Lower lobe of right lung (tissue), 2 donors: ENCODE measurements around the gene BMPR1B. TPM values are rescaled to one million over a fixed set of nuclear protein-coding genes. Genes with fewer than 3 reads are reported as not detected.

Experiments
- ATAC-seq, 2 donors: fragments of 200-7000 bp; cut with Tn5 transposase; one replicate each; pipeline ENCODE4 v1.9.1; 2020 to 2022; ENCODE audit warnings: mild to moderate bottlenecking in 2 of 2, moderate library complexity in 2 of 2
- DNase-seq: peaks from one replicate; pipeline ENCODE4 v3.0.0-alpha.2; 2020
- H3K27ac ChIP-seq: fragments of 200-600 bp; one replicate; pipeline ENCODE4 v1.8.0; 2022
- H3K27me3 ChIP-seq: fragments of 200-600 bp; one replicate; pipeline ENCODE4 v1.8.0; 2022; ENCODE audit warnings: low read depth
- H3K36me3 ChIP-seq: fragments of 200-600 bp; one replicate; pipeline ENCODE4 v1.8.0; 2022; ENCODE audit warnings: mild to moderate bottlenecking
- H3K4me1 ChIP-seq: fragments of 200-600 bp; one replicate; pipeline ENCODE4 v1.8.0; 2022
- H3K4me3 ChIP-seq: fragments of 200-600 bp; one replicate; pipeline ENCODE4 v1.8.0; 2022; ENCODE audit warnings: mild to moderate bottlenecking
- H3K9me3 ChIP-seq: fragments of 200-600 bp; one replicate; pipeline ENCODE4 v1.8.0; 2022
- intact Hi-C: fragments of 100-400 bp; cut with DNase I; formaldehyde crosslinking; loops from one replicate; pipeline ENCODE4 v1.11.0; 2022
- total RNA-seq: library from RNA; stranded (reverse); fragmentation: NEBNext Ultra II Directional; extraction: Animal tissue kit (Norgen Biotek cat#: 25700); gene quantifications from one replicate; pipeline ENCODE4 v1.2.1, GENCODE V29; 2021
- TF ChIP-seq, protein P1 (sequence below): fragments of 200-600 bp; IDR thresholded peaks from one replicate; pipeline ENCODE4 v1.8.0; 2022; ENCODE audit warnings: antibody characterized with exemption, mild to moderate bottlenecking
- donor health status: DM: no; HTN: yes; CAD: no; lungs with severe emphysema.

Gene BMPR1B
- total RNA-seq, 1 donor from 2014 or later: 6.0 TPM

DNA sequence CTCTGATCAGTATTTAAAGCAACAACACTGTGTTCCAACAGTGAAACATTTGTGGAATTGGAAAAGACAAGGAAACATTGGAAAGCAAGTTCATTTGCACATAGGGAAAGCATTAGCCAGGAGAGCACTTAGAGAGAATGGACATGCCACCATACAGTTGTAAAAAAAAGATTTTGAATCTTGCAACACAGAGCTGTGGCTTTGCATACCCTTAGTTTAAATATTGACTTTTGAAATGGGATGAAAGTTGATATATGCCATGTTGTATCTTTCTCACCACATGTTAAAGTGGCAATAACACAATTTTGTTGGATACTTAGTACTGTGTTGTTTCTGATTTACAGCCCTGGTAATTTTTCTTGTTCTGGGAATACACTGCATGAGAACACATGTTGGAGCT lies 208.1 kb downstream of the BMPR1B start:
- no peak for ATAC-seq
- no peak overlapping the region for H3K4me3 ChIP-seq
- H3K27ac ChIP-seq: no peak overlapping the region
- peaks cover 9% of the 10 kb centered on the region for H3K9me3 ChIP-seq
- DNase-seq: no peak
- TF ChIP-seq, protein P1, sequence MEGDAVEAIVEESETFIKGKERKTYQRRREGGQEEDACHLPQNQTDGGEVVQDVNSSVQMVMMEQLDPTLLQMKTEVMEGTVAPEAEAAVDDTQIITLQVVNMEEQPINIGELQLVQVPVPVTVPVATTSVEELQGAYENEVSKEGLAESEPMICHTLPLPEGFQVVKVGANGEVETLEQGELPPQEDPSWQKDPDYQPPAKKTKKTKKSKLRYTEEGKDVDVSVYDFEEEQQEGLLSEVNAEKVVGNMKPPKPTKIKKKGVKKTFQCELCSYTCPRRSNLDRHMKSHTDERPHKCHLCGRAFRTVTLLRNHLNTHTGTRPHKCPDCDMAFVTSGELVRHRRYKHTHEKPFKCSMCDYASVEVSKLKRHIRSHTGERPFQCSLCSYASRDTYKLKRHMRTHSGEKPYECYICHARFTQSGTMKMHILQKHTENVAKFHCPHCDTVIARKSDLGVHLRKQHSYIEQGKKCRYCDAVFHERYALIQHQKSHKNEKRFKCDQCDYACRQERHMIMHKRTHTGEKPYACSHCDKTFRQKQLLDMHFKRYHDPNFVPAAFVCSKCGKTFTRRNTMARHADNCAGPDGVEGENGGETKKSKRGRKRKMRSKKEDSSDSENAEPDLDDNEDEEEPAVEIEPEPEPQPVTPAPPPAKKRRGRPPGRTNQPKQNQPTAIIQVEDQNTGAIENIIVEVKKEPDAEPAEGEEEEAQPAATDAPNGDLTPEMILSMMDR: no peak
- no peaks in the 10 kb centered on the region for H3K36me3 ChIP-seq
- no peaks in the 10 kb centered on the region for H3K27me3 ChIP-seq
- no peaks in the 10 kb centered on the region for H3K4me1 ChIP-seq
- intact Hi-C loops: no loop called here

DNA sequence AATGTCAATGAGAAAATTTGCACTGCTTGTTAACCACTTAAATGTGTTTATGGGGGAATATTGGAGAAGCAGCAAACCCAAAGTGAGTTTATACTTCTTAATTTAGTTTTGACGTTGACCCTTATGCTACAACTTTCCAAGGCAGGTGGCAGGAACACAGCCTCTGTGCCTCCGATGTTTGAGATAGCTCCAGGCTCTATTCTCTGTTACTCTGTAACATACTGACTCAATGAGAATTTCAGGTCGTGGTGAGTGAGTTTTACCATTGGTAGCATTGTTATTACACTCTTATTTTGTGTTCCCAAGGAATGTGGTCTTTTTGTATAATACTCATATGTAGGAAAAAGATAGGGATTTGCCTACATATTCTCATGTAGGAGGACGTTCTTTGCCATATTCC lies 210.7 kb downstream of the BMPR1B start:
- Histone ChIP-seq H3K27ac (no peak overlapping the region), H3K4me3 (no peak overlapping the region), H3K27me3 (no peaks in the 10 kb centered on the region), H3K9me3 (peaks cover 8% of the 10 kb centered on the region), H3K36me3 (no peaks in the 10 kb centered on the region), H3K4me1 (no peaks in the 10 kb centered on the region)
- TF ChIP-seq, protein P1: no peak
- intact Hi-C loops: no loop called here
- ATAC-seq: no peak
- no peak for DNase-seq

DNA sequence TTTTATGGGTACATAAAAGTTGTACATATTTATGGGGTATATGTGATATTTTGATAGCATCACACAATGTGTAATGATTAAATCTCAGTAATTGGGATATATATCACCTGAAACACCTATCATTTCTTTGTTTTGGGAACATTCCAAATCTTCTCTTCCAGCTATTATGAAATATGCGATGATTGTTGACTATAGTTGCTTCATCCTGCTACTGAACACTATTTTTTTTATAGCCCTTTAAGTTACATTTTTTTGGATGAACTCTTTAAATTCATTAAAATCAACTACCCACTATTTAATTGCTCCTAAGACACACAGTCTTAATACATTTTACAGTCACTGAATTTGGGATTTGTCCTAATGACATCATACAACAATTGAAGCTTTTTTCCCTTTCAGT lies 212.9 kb downstream of the BMPR1B start:
- Histone ChIP-seq H3K4me1 (no peaks in the 10 kb centered on the region), H3K27ac (no peak overlapping the region), H3K4me3 (no peak overlapping the region), H3K9me3 (no peaks in the 10 kb centered on the region), H3K36me3 (no peaks in the 10 kb centered on the region), H3K27me3 (no peaks in the 10 kb centered on the region)
- DNase-seq (no peak), ATAC-seq (no peak)
- TF ChIP-seq, protein P1: no peak
- intact Hi-C loops: no loop called here

DNA sequence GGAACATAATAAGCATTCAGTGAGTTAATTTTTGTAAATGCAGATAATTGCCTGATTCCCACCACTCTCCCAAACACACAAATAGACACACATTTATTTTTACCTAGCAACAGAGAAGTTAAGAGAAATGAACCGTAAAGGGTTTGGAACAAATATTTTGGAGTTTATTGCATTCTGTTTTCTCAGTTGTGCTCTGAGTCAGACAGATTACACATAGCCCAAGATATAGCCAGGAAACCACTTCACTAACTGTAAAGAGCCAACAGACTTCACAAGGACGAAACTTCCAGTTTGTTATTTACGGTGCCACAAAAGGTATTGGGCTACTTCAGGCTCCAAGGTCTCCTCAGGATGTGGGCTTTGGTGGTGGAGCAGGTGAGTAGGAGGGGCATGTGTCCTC lies 217.0 kb downstream of the BMPR1B start:
- intact Hi-C loops: no loop called here
- DNase-seq: no peak
- Histone ChIP-seq H3K9me3 (no peaks in the 10 kb centered on the region), H3K4me3 (no peak overlapping the region), H3K36me3 (no peaks in the 10 kb centered on the region), H3K27me3 (no peaks in the 10 kb centered on the region), H3K27ac (no peak overlapping the region), H3K4me1 (no peaks in the 10 kb centered on the region)
- TF ChIP-seq, protein P1: no peak
- peak in 1 of 2 donors; percentile 41 for ATAC-seq

DNA sequence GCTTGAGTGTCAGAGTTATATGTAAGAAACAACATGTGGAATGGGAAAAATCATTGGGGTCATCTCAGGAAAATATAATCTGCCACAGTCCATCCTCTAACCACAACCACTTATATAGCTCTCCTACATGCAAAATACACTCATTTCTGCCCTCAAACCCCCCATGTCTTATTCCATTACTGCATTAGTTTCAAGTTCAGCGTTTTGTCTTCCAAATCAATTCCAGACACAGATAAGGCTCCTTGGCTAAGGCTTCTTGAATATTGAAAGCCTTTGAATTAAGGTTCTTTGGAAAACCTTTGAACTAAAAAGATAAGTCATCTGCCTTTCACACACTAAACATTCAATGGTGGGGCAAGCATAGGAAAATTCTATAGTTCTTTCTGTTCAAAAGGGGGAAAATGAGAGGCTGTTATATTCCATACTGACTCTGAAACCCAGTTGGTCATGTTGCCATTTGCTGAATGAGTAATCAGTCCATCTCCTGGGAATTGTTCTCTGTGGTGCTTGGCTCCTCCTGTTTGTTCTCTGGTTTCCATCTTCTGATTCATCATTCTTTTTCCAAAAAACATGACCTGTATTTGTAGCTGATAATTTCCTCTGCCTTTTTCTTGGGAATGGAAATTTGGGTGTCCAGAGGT lies 218.7 kb downstream of the BMPR1B start:
- Histone ChIP-seq H3K4me3 (no peak overlapping the region), H3K27me3 (no peaks in the 10 kb centered on the region), H3K9me3 (no peaks in the 10 kb centered on the region), H3K4me1 (no peaks in the 10 kb centered on the region), H3K36me3 (no peaks in the 10 kb centered on the region), H3K27ac (no peak overlapping the region)
- ATAC-seq (no peak), DNase-seq (no peak)
- TF ChIP-seq, protein P1: no peak
- intact Hi-C loops: no loop called here
